Stomach (tissue), 4 donors: ENCODE data around the gene SLC6A8.

Experiments used
- CTCF ChIP-seq, 7 experiments: fragments of 450-650 bp in 4 of 7; fragments of 200-600 bp in 3 of 7; sonication (generic) in 3 of 7; IDR thresholded peaks; one replicate each; pipeline ENCODE4 v1.5.1; 2016 to 2019; ENCODE audit warnings: antibody characterized with exemption in 7 of 7, control low read depth in 2 of 7, mild to moderate bottlenecking in 1 of 7
- POLR2A ChIP-seq, 4 donors: fragments of 450-650 bp; IDR thresholded peaks; one replicate each; pipeline ENCODE4 v1.6.1; 2016; ENCODE audit warnings: antibody characterized with exemption in 4 of 4, control low read depth in 2 of 4, mild to moderate bottlenecking in 1 of 4, moderate library complexity in 1 of 4
- POLR2AphosphoS5 ChIP-seq, 3 donors: sonication (generic); formaldehyde crosslinking; IDR thresholded peaks; one replicate each; pipeline ENCODE4 v1.6.1; 2016; ENCODE audit warnings: antibody characterized with exemption in 3 of 3

DNA sequence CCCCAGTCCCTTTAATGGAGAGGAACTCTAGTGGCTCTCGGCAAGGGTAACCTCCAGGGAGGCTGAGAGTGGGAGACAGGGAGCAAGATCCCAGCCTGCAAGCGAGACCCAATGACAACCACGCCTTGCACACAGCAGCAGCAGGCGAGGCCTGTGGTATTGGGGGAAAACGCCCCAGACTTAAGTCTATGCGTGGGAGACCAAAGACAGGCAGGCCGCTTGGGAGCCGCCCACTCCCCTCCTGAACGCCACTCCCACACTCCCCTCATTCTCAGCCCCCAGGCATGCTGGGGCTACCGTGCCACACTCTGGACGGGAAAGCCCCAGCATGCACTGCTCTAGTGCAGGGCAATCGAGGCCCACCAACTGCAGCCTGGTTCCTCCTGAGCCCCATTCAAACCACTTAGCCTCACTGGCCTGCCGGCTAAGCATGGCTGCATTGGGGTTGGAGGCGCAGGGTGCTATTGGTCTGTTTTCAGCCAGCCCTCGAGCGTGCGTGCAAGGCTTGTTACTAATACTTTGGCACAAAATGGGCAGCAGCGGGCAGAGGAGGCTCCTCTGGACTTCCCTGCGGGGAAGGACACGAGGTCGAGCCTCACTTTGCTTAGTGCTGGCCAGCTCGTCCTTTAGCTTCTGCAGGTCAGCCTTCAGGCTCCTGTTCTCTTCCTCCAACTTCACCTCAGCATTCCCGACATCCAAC, 14.8 kb downstream of the SLC6A8 start:
- TF ChIP-seq CTCF (IDR thresholded peaks at IDR 0.05) (no peak), POLR2A (IDR thresholded peaks at IDR 0.05) (no peak), POLR2AphosphoS5 (IDR thresholded peaks at IDR 0.05) (no peak)
